Mesenchymal stem cell (in vitro differentiated cells and primary cell): Measurements from ENCODE around the gene METRNL.
A peak's percentile ranks its signal among the peaks of the same experiment; 100 is the strongest.
"Not testable (repeated sequence)": the region's sequence is repeated elsewhere in the genome, so short reads cannot be mapped to it uniquely, and the experiment has no call there.

Source experiments
- DNase-seq: peaks from one replicate; pipeline ENCODE4 v3.0.0-alpha.2; 2013
- H2AFZ ChIP-seq: one replicate; pipeline ENCODE4 v1.6.1; 2013; ENCODE audit warnings: low read depth, mild to moderate bottlenecking, control low read depth, inconsistent platforms, low read length, moderate library complexity
- H2AK5ac ChIP-seq: 2 replicates; pipeline ENCODE4 v1.6.1; 2013; ENCODE audit warnings: low read length, moderate library complexity, mild to moderate bottlenecking, inconsistent platforms; ENCODE audit not compliant: severe bottlenecking
- H2BK120ac ChIP-seq: one replicate; pipeline ENCODE4 v1.6.1; 2013; ENCODE audit warnings: low read depth, mild to moderate bottlenecking, inconsistent platforms, low read length, moderate library complexity
- H2BK12ac ChIP-seq, 2 experiments: one replicate each; pipeline ENCODE4 v1.6.1; 2013; ENCODE audit warnings: inconsistent platforms in 2 of 2, low read length in 2 of 2, mild to moderate bottlenecking in 2 of 2, moderate library complexity in 2 of 2, control low read depth in 1 of 2
- H2BK15ac ChIP-seq: one replicate; pipeline ENCODE4 v1.6.1; 2013; ENCODE audit warnings: mild to moderate bottlenecking, low read depth, inconsistent platforms; ENCODE audit not compliant: poor library complexity, severe bottlenecking
- H2BK5ac ChIP-seq: 2 replicates; pipeline ENCODE4 v1.6.1; 2013; ENCODE audit warnings: low read depth, mild to moderate bottlenecking, low read length, control low read depth, inconsistent platforms; ENCODE audit not compliant: poor library complexity, severe bottlenecking
- H3K14ac ChIP-seq, 2 experiments: one replicate each; pipeline ENCODE4 v1.6.1; 2013; ENCODE audit warnings: inconsistent platforms in 2 of 2, low read length in 2 of 2, control low read depth in 1 of 2, mild to moderate bottlenecking in 1 of 2, moderate library complexity in 1 of 2
- H3K18ac ChIP-seq, 2 experiments: one replicate each; pipeline ENCODE4 v1.6.1; 2013; ENCODE audit warnings: inconsistent platforms in 2 of 2, low read length in 2 of 2, control low read depth in 1 of 2, low read depth in 1 of 2, mild to moderate bottlenecking in 1 of 2
- H3K23ac ChIP-seq, 2 experiments: one replicate each; pipeline ENCODE4 v1.6.1; 2013; ENCODE audit warnings: inconsistent platforms in 2 of 2, low read length in 2 of 2, mild to moderate bottlenecking in 2 of 2, moderate library complexity in 2 of 2, control low read depth in 1 of 2
- H3K27ac ChIP-seq: 2 replicates; pipeline ENCODE4 v1.5.1; 2013; ENCODE audit warnings: mild to moderate bottlenecking, moderate library complexity, low read length, control low read depth, inconsistent platforms; ENCODE audit not compliant: poor library complexity, severe bottlenecking
- H3K27me3 ChIP-seq, 2 experiments: 2 replicates each; pipeline versions ENCODE4 v1.6.1 to v1.7.0; 2013; ENCODE audit warnings: low read length in 2 of 2, mild to moderate bottlenecking in 2 of 2, moderate library complexity in 2 of 2, control low read depth in 1 of 2, inconsistent platforms in 1 of 2; ENCODE audit not compliant: control insufficient read depth in 1 of 2, insufficient read depth in 1 of 2
- H3K36me3 ChIP-seq, 2 experiments: 2 replicates each; pipeline versions ENCODE4 v1.6.1 to v1.7.0; 2013; ENCODE audit warnings: low read length in 2 of 2, control low read depth in 1 of 2, inconsistent platforms in 1 of 2, low read depth in 1 of 2, mild to moderate bottlenecking in 1 of 2; ENCODE audit not compliant: insufficient read depth in 2 of 2, control insufficient read depth in 1 of 2
- H3K4ac ChIP-seq, 2 experiments: one replicate each; pipeline ENCODE4 v1.6.1; 2013; ENCODE audit warnings: inconsistent platforms in 2 of 2, low read length in 2 of 2, mild to moderate bottlenecking in 2 of 2, moderate library complexity in 2 of 2, control low read depth in 1 of 2, low read depth in 1 of 2
- H3K4me1 ChIP-seq: 2 replicates; pipeline ENCODE4 v1.6.1; 2013; ENCODE audit warnings: low read depth, low read length, control low read depth; ENCODE audit not compliant: control insufficient read depth, insufficient read depth
- H3K4me2 ChIP-seq: 2 replicates; pipeline ENCODE4 v1.6.1; 2013; ENCODE audit warnings: low read length, mild to moderate bottlenecking, inconsistent platforms; ENCODE audit not compliant: poor library complexity, severe bottlenecking
- H3K4me3 ChIP-seq, 2 experiments: 2 replicates each; pipeline versions ENCODE4 v1.5.1 to v1.7.0; 2013; ENCODE audit warnings: low read length in 2 of 2, mild to moderate bottlenecking in 2 of 2, control low read depth in 1 of 2, low read depth in 1 of 2; ENCODE audit not compliant: insufficient read depth in 1 of 2
- H3K79me1 ChIP-seq: replicated peaks from 2 replicates; pipeline ENCODE4 v1.6.1; 2013; ENCODE audit warnings: mild to moderate bottlenecking, control low read depth, low read length, inconsistent platforms; ENCODE audit not compliant: poor library complexity, severe bottlenecking
- H3K9ac ChIP-seq: 2 replicates; pipeline ENCODE4 v1.7.0; 2013; ENCODE audit warnings: mild to moderate bottlenecking, low read length, moderate library complexity
- H3K9me3 ChIP-seq: 2 replicates; pipeline ENCODE4 v1.7.0; 2013; ENCODE audit warnings: mild to moderate bottlenecking, low read length; ENCODE audit not compliant: control insufficient read depth
- H4K8ac ChIP-seq: one replicate; pipeline ENCODE4 v1.6.1; 2013; ENCODE audit warnings: inconsistent platforms, mild to moderate bottlenecking, low read length, moderate library complexity
- H4K91ac ChIP-seq: one replicate; pipeline ENCODE4 v1.6.1; 2013; ENCODE audit warnings: mild to moderate bottlenecking, low read length, inconsistent platforms
- WGBS: methylation state at CpG from one replicate; pipeline ENCODE4 v1.1.7; 2013; ENCODE audit warnings: mixed read lengths; 5-methylcytosine and 5-hydroxymethylcytosine counted together

METRNL gene

DNA sequence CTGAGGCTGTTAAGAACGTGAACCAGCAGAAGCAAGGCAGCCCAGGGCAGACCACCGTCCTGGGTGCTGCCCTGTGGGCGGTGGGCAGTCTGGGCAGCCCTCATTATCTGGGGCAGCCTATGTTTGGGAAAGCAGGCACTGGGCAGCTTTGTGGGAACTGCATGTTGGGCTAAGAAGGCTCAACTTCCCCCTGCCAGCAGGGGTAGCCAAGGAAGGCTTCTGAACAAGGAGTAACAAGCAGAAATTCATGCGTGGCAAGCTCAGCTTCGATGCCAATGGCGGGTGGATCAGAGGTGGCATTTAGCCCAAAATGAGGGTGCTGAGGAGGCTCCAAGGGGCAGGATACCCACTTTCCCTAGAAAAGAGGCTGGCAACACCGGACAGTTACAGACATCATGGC lies 42.7 kb upstream of the METRNL start:
- Histone ChIP-seq H2BK5ac (no peak overlapping the region), H3K9me3 (peaks cover 16% of the 10 kb centered on the region), H2BK15ac (no peak overlapping the region), H3K23ac (no peak overlapping the region), H3K79me1 (peaks cover 12% of the 10 kb centered on the region), H3K4me1 (no peaks in the 10 kb centered on the region), H4K8ac (no peak overlapping the region), H3K36me3 (peaks cover 40 to 46% of the 10 kb centered on the region in 2 experiments), H3K14ac (no peak overlapping the region), H3K4me2 (no peak overlapping the region), H3K27me3 (no peaks in the 10 kb centered on the region), H2AFZ (no peak overlapping the region), H3K18ac (no peak overlapping the region), H3K4ac (no peak overlapping the region), H3K4me3 (no peak overlapping the region), H4K91ac (no peak overlapping the region), H3K27ac (no peak overlapping the region), H2AK5ac (no peak overlapping the region), H3K9ac (no peak overlapping the region), H2BK12ac (no peak overlapping the region), H2BK120ac (no peak overlapping the region)
- no peak for DNase-seq
- 93% methylated on average over 7 of the region's 7 CpGs for WGBS

DNA sequence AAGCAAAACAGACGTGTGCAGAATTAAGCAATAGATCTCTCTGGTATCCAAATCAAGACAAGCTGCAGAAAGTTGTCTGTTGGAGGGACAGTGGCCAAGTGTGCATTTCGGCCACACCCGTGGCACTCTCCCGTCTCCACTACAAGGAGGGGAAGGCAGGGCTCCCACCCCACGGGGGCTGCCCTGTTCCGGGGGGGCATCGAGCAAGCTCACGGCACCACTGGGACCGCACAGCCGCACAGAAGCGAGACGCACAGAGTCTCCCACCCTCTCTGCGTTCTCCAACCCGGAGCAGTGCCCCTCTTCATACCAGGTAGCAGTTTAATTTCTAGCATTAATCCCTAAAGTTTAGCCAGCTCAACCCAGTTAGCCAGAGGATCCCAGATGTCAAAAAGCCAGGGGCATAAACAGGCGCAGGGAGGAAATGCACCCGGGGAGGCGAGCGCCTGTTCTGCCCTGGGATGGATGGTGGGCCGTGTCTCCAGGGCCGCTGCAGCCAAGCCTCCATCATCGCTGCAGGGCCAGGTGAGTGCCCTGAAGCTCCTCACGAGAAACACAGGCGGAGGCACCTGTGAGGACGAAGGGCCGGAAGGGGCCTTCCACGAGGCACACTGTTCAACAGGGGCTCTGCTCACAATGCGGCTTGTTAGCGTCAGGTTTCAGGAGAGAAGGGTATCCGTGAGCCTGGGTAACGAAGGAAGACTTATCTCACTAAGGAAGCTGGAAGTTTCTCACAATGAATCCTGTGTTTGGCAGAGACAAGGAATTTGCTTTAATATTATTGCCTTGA lies 42.1 kb upstream of the METRNL start:
- 93% methylated on average over 30 of the region's 30 CpGs for whole genome bisulfite sequencing
- Histone ChIP-seq H2BK120ac (no peak overlapping the region), H3K79me1 (peaks cover 10% of the 10 kb centered on the region), H3K23ac (no peak overlapping the region), H3K4me1 (no peaks in the 10 kb centered on the region), H3K9me3 (peaks cover 22% of the 10 kb centered on the region), H2AFZ (no peak overlapping the region), H3K9ac (no peak overlapping the region), H4K91ac (no peak overlapping the region), H3K4ac (no peak overlapping the region), H4K8ac (no peak overlapping the region), H3K4me2 (no peak overlapping the region), H2BK5ac (no peak overlapping the region), H2AK5ac (no peak overlapping the region), H3K36me3 (peaks cover 41 to 51% of the 10 kb centered on the region in 2 experiments), H2BK12ac (no peak overlapping the region), H3K4me3 (peak overlapping the region in 1 of 2 experiments; percentile 5), H2BK15ac (no peak overlapping the region), H3K27ac (no peak overlapping the region), H3K18ac (no peak overlapping the region), H3K14ac (no peak overlapping the region), H3K27me3 (no peaks in the 10 kb centered on the region)
- DNase-seq: no peak

DNA sequence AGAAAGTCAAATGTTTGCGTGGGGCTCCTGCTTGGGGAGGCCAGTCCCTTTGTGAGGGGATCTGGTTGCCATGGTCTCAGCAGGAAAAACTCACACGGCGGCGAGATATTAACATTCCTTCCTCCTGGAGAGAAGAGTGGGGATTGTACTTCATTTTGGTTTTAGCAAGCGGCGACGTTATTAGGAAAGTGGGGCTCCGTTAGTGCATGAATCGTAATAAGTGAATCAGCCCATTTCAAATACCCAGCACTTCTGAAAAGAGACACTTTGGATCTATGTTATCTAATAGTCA lies 41.6 kb upstream of the METRNL start:
- no peak overlapping the region for H2AFZ ChIP-seq
- peaks cover 27% of the 10 kb centered on the region for H3K9me3 ChIP-seq
- H3K27me3 ChIP-seq: no peaks in the 10 kb centered on the region
- no peak overlapping the region for H3K4me2 ChIP-seq
- no peak overlapping the region for H3K4me3 ChIP-seq
- peaks cover 36 to 51% of the 10 kb centered on the region in 2 experiments for H3K36me3 ChIP-seq
- H3K79me1 ChIP-seq: peaks cover 10% of the 10 kb centered on the region
- H3K27ac ChIP-seq: no peak overlapping the region
- H2BK12ac ChIP-seq: no peak overlapping the region
- H3K4me1 ChIP-seq: no peaks in the 10 kb centered on the region
- H3K9ac ChIP-seq: no peak overlapping the region
- H3K14ac ChIP-seq: no peak overlapping the region
- H4K91ac ChIP-seq: no peak overlapping the region
- H2BK15ac ChIP-seq: no peak overlapping the region
- no peak overlapping the region for H3K18ac ChIP-seq
- WGBS: 99% methylated on average over 5 of the region's 9 CpGs
- DNase-seq: no peak
- H2BK5ac ChIP-seq: no peak overlapping the region
- H2BK120ac ChIP-seq: no peak overlapping the region
- no peak overlapping the region for H3K23ac ChIP-seq
- H3K4ac ChIP-seq: no peak overlapping the region
- H4K8ac ChIP-seq: no peak overlapping the region
- H2AK5ac ChIP-seq: no peak overlapping the region

DNA sequence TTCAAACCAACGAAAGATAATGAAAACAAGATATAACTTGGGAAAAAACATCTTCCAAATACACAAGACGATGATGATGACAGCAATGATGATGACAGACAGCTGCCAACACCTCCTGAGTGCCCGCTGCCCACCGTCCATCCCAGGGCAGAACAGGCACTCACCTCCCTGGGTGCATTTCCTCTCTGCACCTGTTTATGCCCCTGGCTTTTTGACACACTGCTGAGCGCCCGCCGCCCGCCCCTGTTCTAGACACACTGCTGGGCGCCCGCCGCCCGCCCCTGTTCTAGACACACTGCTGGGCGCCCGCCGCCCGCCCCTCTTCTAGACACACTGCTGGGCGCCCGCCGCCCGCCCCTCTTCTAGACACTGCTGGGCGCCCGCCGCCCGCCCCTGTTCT lies 40.4 kb upstream of the METRNL start:
- DNase-seq, H2BK15ac ChIP-seq, H3K4me3 ChIP-seq, H3K27ac ChIP-seq, H3K9ac ChIP-seq, H4K8ac ChIP-seq, H3K27me3 ChIP-seq, H2AFZ ChIP-seq, H3K4ac ChIP-seq, H4K91ac ChIP-seq, H2BK120ac ChIP-seq, H2BK5ac ChIP-seq, H3K23ac ChIP-seq, H3K18ac ChIP-seq, H3K14ac ChIP-seq, H2AK5ac ChIP-seq, H3K4me1 ChIP-seq, H2BK12ac ChIP-seq, H3K4me2 ChIP-seq: not testable (repeated sequence)
- WGBS: over 99% methylated on average over 20 of the region's 24 CpGs
- Histone ChIP-seq H3K36me3 (peaks cover 34 to 53% of the 10 kb centered on the region in 2 experiments), H3K79me1 (peaks cover 12% of the 10 kb centered on the region), H3K9me3 (peaks cover 35% of the 10 kb centered on the region)
